Measurements from ENCODE around the gene TSHZ2.
A peak's percentile ranks its signal among the peaks of the same experiment; 100 is the strongest.

TSHZ2 gene

GRCh38 chr20:52972190-52972937, at the start of gene TSHZ2:
TSS of gene TSHZ2 (plus strand) at chr20:52972358. CDS start at chr20:52973294, 936 bp downstream.
- Histone ChIP-seq H3K27me3 (replicated peaks; ENCODE audit: control insufficient read depth, insufficient read depth, low read length) (no peaks in the 10 kb centered on the region), H3K36me3 (ENCODE audit: control insufficient read depth, insufficient read depth, low read length, severe bottlenecking) (no peaks in the 10 kb centered on the region), H3K4me3 (ENCODE audit: low read length) (peak within 1 kb of the TSS; percentile 95), H3K9me3 (ENCODE audit: control insufficient read depth, low read length) (no peaks in the 10 kb centered on the region), H3K9ac (ENCODE audit: low read length) (peak within 1 kb of the TSS; percentile 94), H3K4me1 (ENCODE audit: control insufficient read depth, insufficient read depth, low read length) (peaks cover 32% of the 10 kb centered on the region)
- peak; percentile 1 for DNase-seq (ENCODE audit: low read depth)

GRCh38 chr20:52922436-52922835, 49.7 kb upstream of the TSHZ2 start:
- H3K4me3 ChIP-seq (ENCODE audit: low read length) = no peak overlapping the region
- no peaks in the 10 kb centered on the region for H3K36me3 ChIP-seq (ENCODE audit: control insufficient read depth, insufficient read depth, low read length, severe bottlenecking)
- no peak overlapping the region for H3K9ac ChIP-seq (ENCODE audit: low read length)
- H3K4me1 ChIP-seq (ENCODE audit: control insufficient read depth, insufficient read depth, low read length) = peaks cover 33% of the 10 kb centered on the region
- H3K27me3 ChIP-seq (replicated peaks; ENCODE audit: control insufficient read depth, insufficient read depth, low read length) = no peaks in the 10 kb centered on the region
- H3K9me3 ChIP-seq (ENCODE audit: control insufficient read depth, low read length) = no peaks in the 10 kb centered on the region
- DNase-seq (ENCODE audit: low read depth) = no peak

GRCh38 chr20:52923123-52923937, 48.8 kb upstream of the TSHZ2 start:
- Histone ChIP-seq H3K4me1 (ENCODE audit: control insufficient read depth, insufficient read depth, low read length) (peaks cover 33% of the 10 kb centered on the region), H3K9me3 (ENCODE audit: control insufficient read depth, low read length) (no peaks in the 10 kb centered on the region), H3K27me3 (replicated peaks; ENCODE audit: control insufficient read depth, insufficient read depth, low read length) (no peaks in the 10 kb centered on the region), H3K9ac (ENCODE audit: low read length) (no peak overlapping the region), H3K36me3 (ENCODE audit: control insufficient read depth, insufficient read depth, low read length, severe bottlenecking) (no peaks in the 10 kb centered on the region), H3K4me3 (ENCODE audit: low read length) (peak overlapping the region; percentile 9)
- no peak for DNase-seq (ENCODE audit: low read depth)

- DNase-seq (ENCODE audit: low read depth) = no peak
- peaks cover 33% of the 10 kb centered on the region for H3K4me1 ChIP-seq (ENCODE audit: control insufficient read depth, insufficient read depth, low read length)
- H3K36me3 ChIP-seq (ENCODE audit: control insufficient read depth, insufficient read depth, low read length, severe bottlenecking) = no peaks in the 10 kb centered on the region
- H3K27me3 ChIP-seq (replicated peaks; ENCODE audit: control insufficient read depth, insufficient read depth, low read length) = no peaks in the 10 kb centered on the region
- no peak overlapping the region for H3K9ac ChIP-seq (ENCODE audit: low read length)
- H3K4me3 ChIP-seq (ENCODE audit: low read length) = no peak overlapping the region
- H3K9me3 ChIP-seq (ENCODE audit: control insufficient read depth, low read length) = no peaks in the 10 kb centered on the region
Measured at GRCh38 chr20:52924411-52925271, 47.5 kb upstream of the TSHZ2 start.

- Histone ChIP-seq H3K4me1 (ENCODE audit: control insufficient read depth, insufficient read depth, low read length) (peaks cover 33% of the 10 kb centered on the region), H3K27me3 (replicated peaks; ENCODE audit: control insufficient read depth, insufficient read depth, low read length) (no peaks in the 10 kb centered on the region), H3K36me3 (ENCODE audit: control insufficient read depth, insufficient read depth, low read length, severe bottlenecking) (no peaks in the 10 kb centered on the region), H3K4me3 (ENCODE audit: low read length) (no peak overlapping the region), H3K9me3 (ENCODE audit: control insufficient read depth, low read length) (no peaks in the 10 kb centered on the region), H3K9ac (ENCODE audit: low read length) (no peak overlapping the region)
- no peak for DNase-seq (ENCODE audit: low read depth)
Measured at GRCh38 chr20:52926505-52926904, 45.7 kb upstream of the TSHZ2 start.

- no peaks in the 10 kb centered on the region for H3K36me3 ChIP-seq (ENCODE audit: control insufficient read depth, insufficient read depth, low read length, severe bottlenecking)
- no peak overlapping the region for H3K9ac ChIP-seq (ENCODE audit: low read length)
- DNase-seq (ENCODE audit: low read depth) = no peak
- H3K27me3 ChIP-seq (replicated peaks; ENCODE audit: control insufficient read depth, insufficient read depth, low read length) = no peaks in the 10 kb centered on the region
- H3K4me1 ChIP-seq (ENCODE audit: control insufficient read depth, insufficient read depth, low read length) = no peaks in the 10 kb centered on the region
- no peak overlapping the region for H3K4me3 ChIP-seq (ENCODE audit: low read length)
- H3K9me3 ChIP-seq (ENCODE audit: control insufficient read depth, low read length) = no peaks in the 10 kb centered on the region
Measured at GRCh38 chr20:52933867-52934266, 38.3 kb upstream of the TSHZ2 start.

- no peaks in the 10 kb centered on the region for H3K4me1 ChIP-seq (ENCODE audit: control insufficient read depth, insufficient read depth, low read length)
- no peak overlapping the region for H3K4me3 ChIP-seq (ENCODE audit: low read length)
- H3K36me3 ChIP-seq (ENCODE audit: control insufficient read depth, insufficient read depth, low read length, severe bottlenecking) = no peaks in the 10 kb centered on the region
- DNase-seq (ENCODE audit: low read depth) = no peak
- H3K27me3 ChIP-seq (replicated peaks; ENCODE audit: control insufficient read depth, insufficient read depth, low read length) = no peaks in the 10 kb centered on the region
- no peaks in the 10 kb centered on the region for H3K9me3 ChIP-seq (ENCODE audit: control insufficient read depth, low read length)
- H3K9ac ChIP-seq (ENCODE audit: low read length) = no peak overlapping the region
Measured at GRCh38 chr20:52936351-52937340, 35.5 kb upstream of the TSHZ2 start.

GRCh38 chr20:52937591-52938100, 34.5 kb upstream of the TSHZ2 start:
- Histone ChIP-seq H3K4me3 (ENCODE audit: low read length) (no peak overlapping the region), H3K9ac (ENCODE audit: low read length) (no peak overlapping the region), H3K36me3 (ENCODE audit: control insufficient read depth, insufficient read depth, low read length, severe bottlenecking) (no peaks in the 10 kb centered on the region), H3K9me3 (ENCODE audit: control insufficient read depth, low read length) (no peaks in the 10 kb centered on the region), H3K27me3 (replicated peaks; ENCODE audit: control insufficient read depth, insufficient read depth, low read length) (no peaks in the 10 kb centered on the region), H3K4me1 (ENCODE audit: control insufficient read depth, insufficient read depth, low read length) (peaks cover 3% of the 10 kb centered on the region)
- DNase-seq (ENCODE audit: low read depth) = no peak

GRCh38 chr20:52939141-52939540, 33.0 kb upstream of the TSHZ2 start:
- Histone ChIP-seq H3K36me3 (ENCODE audit: control insufficient read depth, insufficient read depth, low read length, severe bottlenecking) (no peaks in the 10 kb centered on the region), H3K9ac (ENCODE audit: low read length) (no peak overlapping the region), H3K27me3 (replicated peaks; ENCODE audit: control insufficient read depth, insufficient read depth, low read length) (no peaks in the 10 kb centered on the region), H3K4me1 (ENCODE audit: control insufficient read depth, insufficient read depth, low read length) (peaks cover 10% of the 10 kb centered on the region), H3K9me3 (ENCODE audit: control insufficient read depth, low read length) (no peaks in the 10 kb centered on the region), H3K4me3 (ENCODE audit: low read length) (no peak overlapping the region)
- no peak for DNase-seq (ENCODE audit: low read depth)

- H3K36me3 ChIP-seq (ENCODE audit: control insufficient read depth, insufficient read depth, low read length, severe bottlenecking) = no peaks in the 10 kb centered on the region
- no peak overlapping the region for H3K9ac ChIP-seq (ENCODE audit: low read length)
- no peak for DNase-seq (ENCODE audit: low read depth)
- no peak overlapping the region for H3K4me3 ChIP-seq (ENCODE audit: low read length)
- no peaks in the 10 kb centered on the region for H3K9me3 ChIP-seq (ENCODE audit: control insufficient read depth, low read length)
- H3K27me3 ChIP-seq (replicated peaks; ENCODE audit: control insufficient read depth, insufficient read depth, low read length) = no peaks in the 10 kb centered on the region
- H3K4me1 ChIP-seq (ENCODE audit: control insufficient read depth, insufficient read depth, low read length) = peaks cover 10% of the 10 kb centered on the region
Measured at GRCh38 chr20:52941808-52942207, 30.4 kb upstream of the TSHZ2 start.
